H1 (cell line): ENCODE results near the gene ARFGEF3. TPM values are rescaled to one million over a fixed set of nuclear protein-coding genes. Genes with fewer than 3 reads are reported as not detected.

Source experiments
- CTBP2 ChIP-seq: IDR thresholded peaks from 2 replicates; pipeline ENCODE4 v1.7.0; 2011; ENCODE audit warnings: borderline replicate concordance, mild to moderate bottlenecking, moderate library complexity, mixed read lengths, low read length; ENCODE audit not compliant: insufficient read depth, insufficient read length
- TAF1 ChIP-seq: IDR thresholded peaks from 2 replicates; pipeline ENCODE4 v1.6.1; 2011; ENCODE audit warnings: mild to moderate bottlenecking, low read depth, low read length
- polyA plus RNA-seq, 7 experiments: library from polyadenylated mRNA; depleted of rRNA in 3 of 7; stranded (reverse) in 5 of 7; unstranded in 2 of 7; fragments of >200 nt in 5 of 7; fragments of 200-250 nt in 2 of 7; gene quantifications; 1 replicate in 5 of 7; 2 replicates in 1 of 7; 4 replicates in 1 of 7; pipeline versions ENCODE4 v1.2.1 to v1.2.3, GENCODE V29; 2011 to 2013; ENCODE audit warnings: missing spikeins in 2 of 7, mixed read lengths in 2 of 7
- total RNA-seq: library from RNA; stranded (reverse); fragmentation: NEBNext Ultra II Directional; extraction: Animal tissue kit (Norgen Biotek cat#: 25700); gene quantifications from 2 replicates; pipeline ENCODE4 v1.2.1, GENCODE V29; 2021
- TF ChIP-seq, protein P1 (sequence below), 3 experiments: IDR thresholded peaks; 1 replicate in 2 of 3; 2 replicates in 1 of 3; pipeline versions ENCODE4 v1.5.1 to v1.6.1; 2011; ENCODE audit warnings: low read length in 3 of 3, mild to moderate bottlenecking in 3 of 3, inconsistent platforms in 2 of 3, low read depth in 1 of 3, moderate library complexity in 1 of 3; ENCODE audit not compliant: insufficient read depth in 1 of 3; ENCODE audit errors: control extremely low read depth in 1 of 3

The ARFGEF3 gene
- total and polyA plus RNA-seq, 2 of the 8 experiments (the other 6 are each of a cell fraction or from before 2014, with no cell fraction given) = 5.8 to 23.2 TPM

GRCh38 chr6:138383776-138384175, 222.0 kb downstream of the ARFGEF3 start (continued):
- TF ChIP-seq, protein P1, sequence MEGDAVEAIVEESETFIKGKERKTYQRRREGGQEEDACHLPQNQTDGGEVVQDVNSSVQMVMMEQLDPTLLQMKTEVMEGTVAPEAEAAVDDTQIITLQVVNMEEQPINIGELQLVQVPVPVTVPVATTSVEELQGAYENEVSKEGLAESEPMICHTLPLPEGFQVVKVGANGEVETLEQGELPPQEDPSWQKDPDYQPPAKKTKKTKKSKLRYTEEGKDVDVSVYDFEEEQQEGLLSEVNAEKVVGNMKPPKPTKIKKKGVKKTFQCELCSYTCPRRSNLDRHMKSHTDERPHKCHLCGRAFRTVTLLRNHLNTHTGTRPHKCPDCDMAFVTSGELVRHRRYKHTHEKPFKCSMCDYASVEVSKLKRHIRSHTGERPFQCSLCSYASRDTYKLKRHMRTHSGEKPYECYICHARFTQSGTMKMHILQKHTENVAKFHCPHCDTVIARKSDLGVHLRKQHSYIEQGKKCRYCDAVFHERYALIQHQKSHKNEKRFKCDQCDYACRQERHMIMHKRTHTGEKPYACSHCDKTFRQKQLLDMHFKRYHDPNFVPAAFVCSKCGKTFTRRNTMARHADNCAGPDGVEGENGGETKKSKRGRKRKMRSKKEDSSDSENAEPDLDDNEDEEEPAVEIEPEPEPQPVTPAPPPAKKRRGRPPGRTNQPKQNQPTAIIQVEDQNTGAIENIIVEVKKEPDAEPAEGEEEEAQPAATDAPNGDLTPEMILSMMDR (IDR thresholded peaks at IDR 0.05; ENCODE audit: control extremely low read depth in 1 of 3, insufficient read depth in 1 of 3, low read depth in 1 of 3, low read length in 3 of 3) = no peak
- TF ChIP-seq CTBP2 (no peak), TAF1 (no peak)
- TF ChIP-seq, all 59 proteins: peak for 0
